Neural progenitor cell (in vitro differentiated cells): ENCODE results near the gene LUC7L3.
"Not testable (repeated sequence)": the region's sequence is repeated elsewhere in the genome, so short reads cannot be mapped to it uniquely, and the experiment has no call there.

Source experiments
- EZH2 ChIP-seq: fragments of 200-600 bp; sonication (generic); IDR thresholded peaks from 2 replicates; pipeline ENCODE4 v1.6.1; 2017; ENCODE audit warnings: antibody characterized with exemption, mild to moderate bottlenecking, moderate library complexity
- EZH2phosphoT487 ChIP-seq: fragments of 200-600 bp; sonication (generic); IDR thresholded peaks from 2 replicates; pipeline ENCODE4 v1.6.1; 2017; ENCODE audit warnings: antibody characterized with exemption
- TF ChIP-seq, protein P1 (sequence below): fragments of 200-600 bp; sonication (generic); IDR thresholded peaks from 2 replicates; pipeline ENCODE4 v1.5.1; 2017; ENCODE audit warnings: antibody characterized with exemption, mild to moderate bottlenecking

DNA sequence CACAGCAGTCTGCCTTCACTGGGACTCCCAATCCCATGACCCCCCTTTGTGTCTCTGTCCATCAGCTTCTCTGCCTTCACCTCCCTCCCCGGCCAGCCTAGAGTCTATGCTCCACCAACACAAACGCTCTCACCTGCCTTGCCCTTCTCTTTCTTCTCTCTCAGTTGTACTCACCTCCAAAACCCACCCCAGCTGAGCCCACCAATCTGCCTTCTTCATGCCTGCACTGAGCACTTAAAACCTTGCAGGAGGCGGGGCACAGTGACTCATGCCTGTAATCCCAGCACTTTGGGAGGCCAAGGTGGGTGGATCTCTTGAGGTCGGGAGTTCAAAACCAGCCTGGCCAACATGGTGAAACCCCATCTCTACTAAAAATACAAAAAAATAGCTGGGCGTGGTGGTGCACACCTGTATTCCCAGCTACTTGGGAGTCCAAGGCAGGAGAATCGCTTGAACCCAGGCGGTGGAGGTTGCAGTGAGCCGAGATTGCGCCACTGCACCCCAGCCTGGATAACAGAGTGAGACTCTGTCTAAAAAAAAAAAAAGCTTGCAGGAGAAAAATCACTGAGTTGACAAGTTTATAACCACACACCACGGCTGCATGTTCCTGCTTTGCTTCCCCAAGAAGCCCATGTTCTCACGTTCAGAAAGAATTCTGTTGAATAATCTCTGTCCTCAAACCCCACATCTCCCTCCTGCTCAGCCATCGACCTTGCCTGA lies 38.7 kb upstream of the LUC7L3 start:
- TF ChIP-seq, protein P1, sequence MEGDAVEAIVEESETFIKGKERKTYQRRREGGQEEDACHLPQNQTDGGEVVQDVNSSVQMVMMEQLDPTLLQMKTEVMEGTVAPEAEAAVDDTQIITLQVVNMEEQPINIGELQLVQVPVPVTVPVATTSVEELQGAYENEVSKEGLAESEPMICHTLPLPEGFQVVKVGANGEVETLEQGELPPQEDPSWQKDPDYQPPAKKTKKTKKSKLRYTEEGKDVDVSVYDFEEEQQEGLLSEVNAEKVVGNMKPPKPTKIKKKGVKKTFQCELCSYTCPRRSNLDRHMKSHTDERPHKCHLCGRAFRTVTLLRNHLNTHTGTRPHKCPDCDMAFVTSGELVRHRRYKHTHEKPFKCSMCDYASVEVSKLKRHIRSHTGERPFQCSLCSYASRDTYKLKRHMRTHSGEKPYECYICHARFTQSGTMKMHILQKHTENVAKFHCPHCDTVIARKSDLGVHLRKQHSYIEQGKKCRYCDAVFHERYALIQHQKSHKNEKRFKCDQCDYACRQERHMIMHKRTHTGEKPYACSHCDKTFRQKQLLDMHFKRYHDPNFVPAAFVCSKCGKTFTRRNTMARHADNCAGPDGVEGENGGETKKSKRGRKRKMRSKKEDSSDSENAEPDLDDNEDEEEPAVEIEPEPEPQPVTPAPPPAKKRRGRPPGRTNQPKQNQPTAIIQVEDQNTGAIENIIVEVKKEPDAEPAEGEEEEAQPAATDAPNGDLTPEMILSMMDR = not testable (repeated sequence)
- TF ChIP-seq EZH2phosphoT487, EZH2: not testable (repeated sequence)
